Measurements from ENCODE around the gene CDH4.

The CDH4 gene

GRCh38 chr20:61663521-61664425 is 411.7 kb downstream of the CDH4 start:
- no peak for DNase-seq

DNA sequence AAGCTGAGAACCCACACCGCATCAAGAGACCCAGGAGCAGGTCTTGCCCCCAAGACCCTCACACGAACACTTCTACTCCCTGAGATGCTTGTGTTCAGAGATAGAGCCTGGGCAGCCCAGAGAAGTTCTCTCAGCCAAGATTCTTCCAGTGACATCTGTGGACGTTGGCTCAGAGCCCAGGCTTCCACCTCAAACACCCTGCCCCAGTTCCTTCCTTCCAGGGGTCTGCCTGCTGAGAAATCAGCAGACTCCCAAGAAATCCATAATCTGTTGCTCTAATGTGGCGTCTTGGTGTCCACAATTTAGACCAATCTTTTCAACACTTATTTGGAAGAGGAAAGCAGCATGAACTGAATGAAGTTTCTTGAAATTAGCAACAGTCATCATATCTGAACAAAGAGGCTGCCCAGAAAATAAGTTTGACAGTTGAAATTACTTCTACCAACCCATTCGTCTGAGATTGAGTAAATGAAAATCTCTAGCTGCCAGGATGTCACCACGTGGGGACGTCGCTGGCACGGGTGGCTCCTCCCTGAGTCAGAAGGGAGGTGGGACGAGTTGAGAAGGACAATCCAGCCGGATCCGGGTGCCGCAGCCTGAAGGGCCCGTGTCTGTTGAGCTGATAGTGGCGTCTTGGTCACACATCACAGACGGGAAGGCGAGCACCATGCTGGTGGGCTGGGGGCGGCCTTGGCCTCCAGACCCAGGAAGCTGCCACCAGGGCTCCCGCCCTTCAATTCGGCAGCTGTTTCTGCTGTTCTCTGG is 412.7 kb downstream of the CDH4 start:
- DNase-seq, result no peak

DNA sequence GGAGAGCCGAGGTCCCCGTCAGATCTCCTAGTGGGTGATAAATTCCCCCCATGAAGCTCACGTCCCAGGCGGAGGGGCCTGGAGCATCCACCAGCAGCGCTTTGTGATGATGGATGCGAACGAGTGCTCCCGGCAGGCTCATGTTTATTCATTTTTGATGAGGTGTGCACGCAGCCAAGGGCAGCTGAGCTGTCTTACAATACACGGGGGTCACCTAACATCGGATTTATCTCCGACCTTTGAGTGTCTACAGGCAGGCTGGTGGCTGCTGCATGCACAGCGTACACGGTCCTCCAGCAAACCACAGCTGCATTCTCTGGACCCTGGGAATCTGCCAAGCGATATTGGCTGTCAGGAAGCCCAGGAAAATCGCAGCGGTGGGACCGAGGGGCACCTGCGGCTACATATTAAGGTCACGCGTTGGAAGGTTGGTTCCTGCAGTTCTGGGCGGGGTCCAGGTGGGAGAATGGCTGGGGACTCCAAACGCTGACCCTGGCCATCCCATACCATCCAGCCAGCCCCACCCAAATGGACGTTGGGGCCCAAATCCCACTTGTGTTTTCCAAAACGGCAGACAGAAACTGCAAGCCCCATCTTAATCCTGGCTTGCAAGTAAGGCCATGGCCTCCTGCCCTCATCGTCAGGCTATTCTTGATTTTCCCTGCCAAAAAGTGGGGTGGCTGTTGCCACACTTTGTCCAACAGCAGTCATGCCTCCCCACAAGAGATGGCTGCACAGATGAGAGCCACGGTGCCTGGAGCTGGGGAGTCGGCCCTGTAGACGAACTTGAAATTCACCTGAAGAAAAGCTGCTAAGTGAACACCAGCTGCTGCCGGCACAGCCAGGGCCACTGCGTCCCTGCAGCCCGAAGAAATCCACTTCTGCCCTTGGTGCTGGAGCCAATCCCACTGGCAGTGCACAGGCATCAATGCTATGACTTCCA is 413.7 kb downstream of the CDH4 start:
- no peak for DNase-seq

DNA sequence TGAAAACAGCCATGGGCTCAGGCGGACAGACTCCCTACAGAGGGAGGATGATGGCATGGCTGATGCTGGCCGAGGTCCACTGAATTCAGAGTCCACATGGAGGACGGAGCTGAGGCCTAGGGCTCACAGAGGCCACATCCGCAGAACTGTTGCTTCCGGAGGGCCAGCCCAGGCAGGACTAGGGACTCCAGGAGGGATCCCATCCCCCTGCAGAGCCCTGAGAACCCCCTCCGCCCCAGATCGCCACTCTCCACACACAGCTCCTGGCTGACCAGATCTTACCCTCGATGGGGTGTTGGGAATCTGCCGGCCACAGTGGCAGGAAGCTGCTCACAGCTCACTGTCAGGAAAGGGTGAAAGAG is 414.4 kb downstream of the CDH4 start:
- no peak for DNase-seq

- no peak for DNase-seq
These were observed 415.2 kb downstream of the CDH4 start for GRCh38 chr20:61667056-61667792.

DNA sequence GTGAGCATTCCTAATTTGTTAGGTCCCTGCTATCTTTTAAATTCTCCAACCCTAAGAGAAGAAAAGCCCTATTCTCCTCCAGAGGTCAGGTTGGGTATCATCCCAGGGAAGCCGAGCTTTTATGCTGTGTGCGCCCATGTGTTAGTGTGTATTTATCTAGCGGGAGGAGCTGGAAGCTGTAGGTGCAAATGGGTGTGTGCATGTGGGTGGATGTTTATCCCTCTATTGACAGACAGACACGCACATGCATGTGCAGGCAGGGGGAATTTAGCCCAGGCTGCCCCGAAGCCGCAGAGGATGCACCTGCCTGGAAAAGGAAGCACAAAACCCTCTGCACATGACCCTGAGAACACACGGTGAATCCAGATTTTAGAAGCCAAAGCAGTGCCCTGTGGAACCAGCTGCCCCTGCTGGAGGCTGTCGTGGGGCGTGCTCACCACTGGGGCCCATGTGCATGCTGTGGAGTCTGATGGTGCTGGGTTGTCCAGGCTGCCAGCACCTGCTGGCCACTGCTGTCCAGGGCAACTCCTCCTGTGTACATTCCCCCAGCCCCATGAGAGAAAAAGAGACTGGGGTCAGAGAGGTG is 416.1 kb downstream of the CDH4 start:
- no peak for DNase-seq

DNA sequence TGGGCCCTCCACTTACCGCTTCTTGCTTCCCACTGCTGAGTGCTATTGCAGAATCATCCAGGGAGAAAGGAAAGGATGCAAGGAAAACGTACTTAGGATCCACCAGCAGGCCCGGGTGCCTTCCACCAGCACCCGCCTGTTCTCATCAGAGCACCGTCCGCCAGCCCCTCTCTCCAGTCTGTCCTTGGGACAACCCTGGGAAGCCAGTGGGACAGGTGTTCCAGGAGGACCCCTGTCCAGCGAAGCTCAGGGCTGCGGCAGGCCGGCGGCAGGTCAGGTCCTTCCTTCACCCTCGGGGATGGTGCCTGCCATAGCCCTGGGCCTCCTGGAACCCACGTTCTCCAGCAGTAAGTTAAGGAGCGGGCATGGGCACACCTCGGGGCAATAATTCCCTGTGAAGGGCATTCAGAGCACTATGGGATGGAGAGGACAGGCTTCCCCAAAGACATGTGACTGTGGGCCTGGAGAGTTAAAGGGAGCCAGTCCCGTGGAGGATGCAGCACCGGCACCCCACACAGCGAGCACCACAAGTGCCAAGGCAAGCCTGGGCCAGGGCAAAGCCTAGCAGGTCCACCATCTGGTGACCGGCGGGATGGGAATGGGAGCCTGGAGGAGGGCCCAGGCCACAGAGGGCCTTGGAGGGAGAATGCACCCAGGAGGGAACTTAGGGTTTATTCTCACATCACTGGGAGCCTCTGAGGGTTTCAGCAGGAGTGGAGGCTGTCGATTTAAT is 416.9 kb downstream of the CDH4 start:
- DNase-seq, result no peak

GRCh38 chr20:61670274-61670673 is 418.2 kb downstream of the CDH4 start:
- DNase-seq, result no peak

DNA sequence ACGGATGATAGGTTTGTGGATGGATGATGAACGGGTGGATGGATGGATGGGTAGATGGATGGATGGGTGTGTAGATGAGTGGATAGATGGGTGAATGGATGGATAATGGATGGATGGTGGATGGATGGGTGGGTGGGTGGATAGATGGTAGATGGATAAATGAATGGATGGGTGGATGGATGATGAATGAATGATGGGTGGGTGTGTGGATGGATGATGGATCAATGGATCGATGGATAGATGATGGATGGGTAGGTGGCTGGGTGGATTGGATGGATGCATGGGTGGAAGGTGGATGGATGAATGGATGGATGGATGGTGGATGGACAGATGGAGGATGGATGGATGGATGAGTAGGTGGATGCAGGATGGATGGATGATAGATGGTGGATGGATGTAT is 419.5 kb downstream of the CDH4 start:
- no peak for DNase-seq

- no peak for DNase-seq
These were observed 421.2 kb downstream of the CDH4 start for GRCh38 chr20:61673152-61673847.

DNA sequence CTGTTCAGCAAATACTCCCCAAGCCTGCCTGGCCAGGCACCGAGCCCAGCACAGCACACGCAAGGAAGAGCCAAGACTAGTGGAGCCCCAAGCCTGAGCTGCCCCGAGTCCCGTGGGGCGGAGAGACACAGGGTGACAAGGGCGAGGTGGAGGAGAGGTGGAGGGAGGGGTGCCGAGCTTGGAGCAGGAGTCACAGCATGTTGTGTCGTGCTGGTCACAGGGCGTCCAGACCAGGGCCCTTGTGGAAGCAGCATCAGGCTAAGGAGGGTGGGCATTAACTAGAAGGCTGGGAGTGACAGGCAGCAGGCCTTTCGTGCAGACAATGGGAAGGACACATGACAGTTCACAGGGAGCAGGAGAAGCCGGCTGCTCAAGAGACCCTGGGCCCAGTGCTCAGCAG is 422.1 kb downstream of the CDH4 start:
- DNase-seq, result no peak

- DNase-seq, result no peak
These were observed 422.6 kb downstream of the CDH4 start for GRCh38 chr20:61674688-61675087.

GRCh38 chr20:61677928-61678327 is 425.9 kb downstream of the CDH4 start:
- DNase-seq, result no peak

DNA sequence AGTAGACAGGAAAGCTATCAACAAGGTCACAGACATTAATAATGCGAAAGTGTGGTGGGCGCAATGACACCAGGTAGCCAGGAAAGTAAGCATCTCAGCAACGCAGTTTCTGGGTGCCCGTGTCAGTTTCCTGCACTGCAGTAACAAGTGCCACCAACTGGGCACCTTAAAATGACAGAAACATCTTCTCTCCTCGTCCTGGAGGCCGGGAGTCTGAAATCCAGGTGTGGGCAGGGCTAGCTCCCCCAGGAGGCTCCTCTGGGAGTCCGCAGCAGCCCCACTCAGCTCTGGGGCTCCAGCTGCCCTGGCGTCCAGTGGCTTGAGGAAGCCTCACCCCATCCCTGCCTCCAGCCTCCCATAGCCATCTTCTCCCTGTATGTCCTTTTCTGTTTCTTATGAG is 426.4 kb downstream of the CDH4 start:
- no peak for DNase-seq

GRCh38 chr20:61679473-61679872 is 427.4 kb downstream of the CDH4 start:
- DNase-seq, result no peak

- no peak for DNase-seq
These were observed 428.0 kb downstream of the CDH4 start for GRCh38 chr20:61680096-61680495.

GRCh38 chr20:61682114-61682995 is 430.3 kb downstream of the CDH4 start:
- DNase-seq, result no peak

DNA sequence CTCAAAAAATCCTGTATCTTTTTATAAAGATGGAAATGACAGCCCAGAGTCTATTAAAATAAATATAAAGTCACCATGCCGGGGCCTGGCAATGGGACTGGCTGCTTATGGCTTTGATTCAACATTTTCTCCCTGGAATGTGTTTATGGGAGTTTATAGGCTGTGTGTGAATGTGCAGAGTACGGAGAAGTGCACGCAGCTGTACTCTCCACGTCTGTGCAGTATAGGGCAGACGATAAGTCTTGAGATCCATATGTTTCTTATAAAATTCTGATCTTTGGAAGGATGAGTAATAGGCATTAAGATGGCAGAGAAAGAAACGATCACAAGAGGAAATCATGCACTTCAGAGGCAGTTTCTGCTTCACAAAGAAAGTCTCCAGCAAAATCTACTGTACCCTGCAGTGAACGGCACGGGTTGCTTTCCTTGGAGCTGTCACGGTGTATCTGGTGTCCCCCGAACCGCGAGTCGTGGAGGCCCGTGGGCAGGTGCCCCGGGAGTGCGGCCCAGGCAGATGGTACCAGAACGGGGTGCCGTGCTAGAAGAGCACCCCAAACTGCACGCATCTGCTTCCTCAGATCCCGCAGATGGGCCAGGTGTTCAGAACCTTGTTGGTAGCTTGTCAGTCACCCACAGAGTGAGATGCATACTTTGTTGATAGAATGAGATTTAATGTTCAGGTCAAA is 431.1 kb downstream of the CDH4 start:
- DNase-seq, result no peak

DNA sequence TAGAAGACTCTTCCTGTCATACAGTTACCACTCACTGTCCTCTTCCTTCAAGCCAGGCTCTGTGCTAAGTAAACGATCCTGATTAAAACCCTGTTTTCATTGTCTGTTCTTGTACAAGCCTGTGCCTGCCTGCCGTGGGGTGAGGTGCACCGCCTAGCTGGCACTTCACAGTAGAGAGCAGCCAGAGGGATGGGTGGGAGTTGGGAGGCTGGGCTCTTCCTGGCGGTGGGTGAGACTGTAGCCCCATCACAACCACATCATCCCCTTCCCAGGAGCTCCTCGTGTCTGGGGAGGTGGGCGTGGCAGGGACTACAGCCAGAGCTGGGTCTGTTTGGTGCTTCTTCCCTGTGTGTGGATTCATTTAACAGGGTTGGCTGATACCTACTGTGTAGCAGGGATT is 431.7 kb downstream of the CDH4 start:
- DNase-seq, result no peak
